H1 (cell line): Measurements from ENCODE around the gene ARRDC1. TPM values are rescaled to one million over a fixed set of nuclear protein-coding genes. Genes with fewer than 3 reads are reported as not detected.

Experiments
- CTCF ChIA-PET: fragments of 300-600 bp; sonication (Branson Sonifier 250); formaldehyde crosslinking; loops from one replicate; lab custom pipeline; 2021; ENCODE audit not compliant: partially characterized antibody; lab: Charles Lee
- POLR2A ChIA-PET: fragments of 300-600 bp; sonication (Branson Sonifier 250); formaldehyde crosslinking; loops from one replicate; lab custom pipeline; 2021; ENCODE audit warnings: inconsistent platforms; ENCODE audit not compliant: partially characterized antibody; lab: Charles Lee
- DNase-seq, 2 experiments: peaks; one replicate each; pipeline versions ENCODE4 v3.0.0 to v3.0.0-alpha.2; 2010 to 2022; ENCODE audit warnings: low spot score in 2 of 2, low read depth in 1 of 2, mixed read lengths in 1 of 2
- FAIRE-seq: peaks from 2 replicates; lab custom pipeline; 2011; peaks lifted over from hg19 to GRCh38; lab: Jason Lieb, UNC
- H2AFZ ChIP-seq: 2 replicates; pipeline ENCODE4 v1.8.1; 2012; ENCODE audit warnings: low read length, inconsistent platforms
- H2AK5ac ChIP-seq: 2 replicates; pipeline ENCODE4 v1.6.1; 2013; ENCODE audit warnings: low read depth, low read length
- H2BK120ac ChIP-seq: replicated peaks from 2 replicates; pipeline ENCODE3; 2013; ENCODE audit warnings: low read depth, low read length, inconsistent platforms
- H2BK12ac ChIP-seq: 2 replicates; pipeline ENCODE4 v1.6.1; 2013; ENCODE audit warnings: low read depth, low read length
- H2BK15ac ChIP-seq: 2 replicates; pipeline ENCODE4 v1.6.1; 2013; ENCODE audit warnings: low read length
- H2BK20ac ChIP-seq: 2 replicates; pipeline ENCODE4 v1.6.1; 2013; ENCODE audit warnings: low read length
- H2BK5ac ChIP-seq: 2 replicates; pipeline ENCODE4 v1.6.1; 2013; ENCODE audit warnings: low read depth, low read length
- H3K14ac ChIP-seq: 2 replicates; pipeline ENCODE4 v1.6.1; 2013; ENCODE audit warnings: inconsistent platforms; ENCODE audit not compliant: insufficient read length
- H3K18ac ChIP-seq: 2 replicates; pipeline ENCODE4 v1.6.1; 2013; ENCODE audit warnings: low read length; ENCODE audit errors: extremely low read depth
- H3K23ac ChIP-seq: 2 replicates; pipeline ENCODE4 v1.6.1; 2013; ENCODE audit warnings: inconsistent platforms; ENCODE audit not compliant: insufficient read length
- H3K23me2 ChIP-seq: 2 replicates; pipeline ENCODE4 v1.6.1; 2013; ENCODE audit warnings: low read depth, low read length
- H3K27ac ChIP-seq: 2 replicates; pipeline ENCODE4 v1.6.1; 2011; ENCODE audit warnings: low read depth, low read length, inconsistent platforms
- H3K27me3 ChIP-seq, 4 experiments: replicated peaks in 1 of 4; 1 replicate in 1 of 4; 2 replicates in 3 of 4; pipeline versions ENCODE4 v1.6.1 to v1.8.1; 2011 to 2013; ENCODE audit warnings: low read length in 3 of 4, mild to moderate bottlenecking in 3 of 4, inconsistent platforms in 2 of 4, mixed read lengths in 2 of 4, moderate library complexity in 1 of 4; ENCODE audit not compliant: control insufficient read depth in 3 of 4, insufficient read depth in 3 of 4; ENCODE audit errors: extremely low read depth in 1 of 4
- H3K36me3 ChIP-seq, 4 experiments: 2 replicates each; pipeline versions ENCODE4 v1.6.1 to v1.8.1; 2011 to 2013; ENCODE audit warnings: mild to moderate bottlenecking in 4 of 4, low read length in 3 of 4, moderate library complexity in 2 of 4, control low read depth in 1 of 4, inconsistent platforms in 1 of 4; ENCODE audit not compliant: insufficient read depth in 4 of 4, control insufficient read depth in 2 of 4
- H3K4ac ChIP-seq: replicated peaks from 2 replicates; pipeline ENCODE3; 2013; ENCODE audit warnings: low read length, low read depth, mixed read lengths, inconsistent platforms; ENCODE audit not compliant: insufficient read length
- H3K4me1 ChIP-seq, 4 experiments: replicated peaks in 1 of 4; 1 replicate in 1 of 4; 2 replicates in 3 of 4; pipeline versions ENCODE4 v1.6.1 to v1.8.1; 2011 to 2013; ENCODE audit warnings: low read length in 3 of 4, inconsistent platforms in 2 of 4, mixed read lengths in 1 of 4; ENCODE audit not compliant: insufficient read depth in 4 of 4, control insufficient read depth in 3 of 4
- H3K4me2 ChIP-seq, 2 experiments: 2 replicates each; pipeline versions ENCODE4 v1.6.1 to v1.8.1; 2011 to 2013; ENCODE audit warnings: low read depth in 2 of 2, low read length in 2 of 2, control low read depth in 1 of 2, inconsistent platforms in 1 of 2, mild to moderate bottlenecking in 1 of 2; ENCODE audit not compliant: insufficient read depth in 1 of 2
- H3K4me3 ChIP-seq, 4 experiments: fragments of 200-600, 300-600 bp in 1 of 4; sonication (generic), shearing (Covaris generic), sonication (Bioruptor Twin) in 1 of 4; 2 replicates each; pipeline versions ENCODE4 v1.5.1 to v1.8.1; 2011 to 2016; ENCODE audit warnings: low read length in 4 of 4, low read depth in 3 of 4, control low read depth in 2 of 4, inconsistent platforms in 2 of 4, mild to moderate bottlenecking in 2 of 4, mixed read lengths in 1 of 4, moderate library complexity in 1 of 4; ENCODE audit not compliant: insufficient read depth in 2 of 4; ENCODE audit errors: extremely low read depth in 1 of 4
- H3K56ac ChIP-seq: replicated peaks from 2 replicates; pipeline ENCODE3; 2013; ENCODE audit warnings: low read depth, mild to moderate bottlenecking, mixed read lengths, low read length, inconsistent platforms; ENCODE audit not compliant: insufficient read length
- H3K79me1 ChIP-seq: 2 replicates; pipeline ENCODE4 v1.6.1; 2013; ENCODE audit warnings: low read depth, low read length, control low read depth
- H3K79me2 ChIP-seq, 2 experiments: 2 replicates each; pipeline versions ENCODE4 v1.6.1 to v1.8.1; 2012 to 2013; ENCODE audit warnings: low read length in 2 of 2, mild to moderate bottlenecking in 2 of 2, inconsistent platforms in 1 of 2; ENCODE audit not compliant: insufficient read depth in 2 of 2, control insufficient read depth in 1 of 2
- H3K9ac ChIP-seq, 4 experiments: replicated peaks in 1 of 4; 1 replicate in 1 of 4; 2 replicates in 3 of 4; pipeline versions ENCODE4 v1.6.1 to v1.8.1; 2011 to 2013; ENCODE audit warnings: low read depth in 3 of 4, low read length in 3 of 4, control low read depth in 2 of 4, mild to moderate bottlenecking in 2 of 4, moderate library complexity in 2 of 4, inconsistent platforms in 1 of 4; ENCODE audit errors: extremely low read depth in 1 of 4
- H3K9me3 ChIP-seq, 2 experiments: 2 replicates each; pipeline versions ENCODE4 v1.6.1 to v1.8.1; 2012 to 2013; ENCODE audit warnings: mild to moderate bottlenecking in 2 of 2, moderate library complexity in 2 of 2, control low read depth in 1 of 2, inconsistent platforms in 1 of 2, low read depth in 1 of 2, low read length in 1 of 2, mixed read lengths in 1 of 2; ENCODE audit not compliant: insufficient read depth in 2 of 2
- H4K20me1 ChIP-seq, 2 experiments: replicated peaks in 1 of 2; 2 replicates each; pipeline versions ENCODE3 to v1.8.1; 2011 to 2013; ENCODE audit warnings: inconsistent platforms in 2 of 2, low read length in 2 of 2, mild to moderate bottlenecking in 1 of 2; ENCODE audit not compliant: insufficient read depth in 2 of 2, control insufficient read depth in 1 of 2
- H4K5ac ChIP-seq: 2 replicates; pipeline ENCODE4 v1.6.1; 2013; ENCODE audit warnings: low read length, low read depth, mixed read lengths, inconsistent platforms; ENCODE audit not compliant: insufficient read length
- H4K8ac ChIP-seq: 2 replicates; pipeline ENCODE4 v1.8.0; 2013; ENCODE audit warnings: mild to moderate bottlenecking, moderate library complexity, low read length, inconsistent platforms; ENCODE audit not compliant: insufficient read depth; ENCODE audit errors: extremely low read depth
- H4K91ac ChIP-seq: replicated peaks from 2 replicates; pipeline ENCODE3; 2013; ENCODE audit warnings: low read length, mixed read lengths, inconsistent platforms; ENCODE audit not compliant: insufficient read length
- CBX8 ChIP-seq: fragments of 300-800, 300-1000 bp; sonication (generic); IDR thresholded peaks from 2 replicates; pipeline ENCODE4 v1.7.1; 2016; ENCODE audit warnings: low read depth, low read length, borderline replicate concordance
- EZH2 ChIP-seq: fragments of 200-600 bp; sonication (generic); IDR thresholded peaks from 2 replicates; pipeline ENCODE4 v1.7.1; 2012; ENCODE audit warnings: low read depth, mild to moderate bottlenecking, moderate library complexity, low read length, inconsistent platforms; ENCODE audit not compliant: severe bottlenecking
- GTF2F1 ChIP-seq: IDR thresholded peaks from 2 replicates; pipeline ENCODE4 v1.6.1; 2012; ENCODE audit warnings: low read depth, low read length, improper control_type of control experiment, borderline replicate concordance
- RAD21 ChIP-seq, 2 experiments: IDR thresholded peaks in 1 of 2; conservative IDR thresholded peaks in 1 of 2; 2 replicates each; pipeline ENCODE4 v1.6.1; 2011; ENCODE audit warnings: low read depth in 2 of 2, low read length in 2 of 2, improper control_type of control experiment in 1 of 2, inconsistent platforms in 1 of 2, mild to moderate bottlenecking in 1 of 2, moderate library complexity in 1 of 2
- RBBP5 ChIP-seq: IDR thresholded peaks from 2 replicates; pipeline ENCODE4 v1.7.1; 2012; ENCODE audit warnings: low read depth, mild to moderate bottlenecking, inconsistent platforms, low read length, moderate library complexity, borderline replicate concordance
- SIX5 ChIP-seq: IDR thresholded peaks from 2 replicates; pipeline ENCODE4 v1.6.1; 2011; ENCODE audit warnings: mild to moderate bottlenecking, low read depth, low read length
- SP2 ChIP-seq: IDR thresholded peaks from 2 replicates; pipeline ENCODE4 v1.6.1; 2012; ENCODE audit warnings: mild to moderate bottlenecking, low read length, inconsistent platforms
- TBP ChIP-seq: IDR thresholded peaks from 2 replicates; pipeline ENCODE4 v1.6.1; 2011; ENCODE audit warnings: low read depth, low read length, improper control_type of control experiment
- TCF12 ChIP-seq: IDR thresholded peaks from 2 replicates; pipeline ENCODE4 v1.6.1; 2011; ENCODE audit warnings: low read depth, mild to moderate bottlenecking, low read length
- WGBS, 2 experiments: shearing (Covaris generic) in 1 of 2; methylation state at CpG; one replicate each; pipeline versions ENCODE4 v1.1.6 to v1.1.7; 2013 to 2015; ENCODE audit warnings: low lambda C conversion rate in 2 of 2, mixed read lengths in 2 of 2, inconsistent platforms in 1 of 2, low coverage in 1 of 2, missing lambda C conversion rate in 1 of 2; ENCODE audit not compliant: insufficient replicate concordance in 2 of 2, insufficient coverage in 1 of 2, insufficient read length in 1 of 2; ENCODE audit errors: extremely low coverage in 1 of 2, missing lambda C conversion rate in 1 of 2; 5-methylcytosine and 5-hydroxymethylcytosine counted together
- polyA plus RNA-seq, 7 experiments: library from polyadenylated mRNA; depleted of rRNA in 3 of 7; stranded (reverse) in 5 of 7; unstranded in 2 of 7; fragments of >200 nt in 5 of 7; fragments of 200-250 nt in 2 of 7; gene quantifications; 1 replicate in 5 of 7; 2 replicates in 1 of 7; 4 replicates in 1 of 7; pipeline versions ENCODE4 v1.2.1 to v1.2.3, GENCODE V29; 2011 to 2013; ENCODE audit warnings: missing spikeins in 2 of 7, mixed read lengths in 2 of 7
- total RNA-seq: library from RNA; stranded (reverse); fragmentation: NEBNext Ultra II Directional; extraction: Animal tissue kit (Norgen Biotek cat#: 25700); gene quantifications from 2 replicates; pipeline ENCODE4 v1.2.1, GENCODE V29; 2021

Gene ARRDC1
- total and polyA plus RNA-seq, 2 of the 8 experiments (the other 6 are each of a cell fraction or from before 2014, with no cell fraction given): 22.0 to 58.4 TPM

GRCh38 chr9:137604345-137605086 is 970 bp upstream of the ARRDC1 start:
- CTCF ChIA-PET: interaction anchor here (0.8 to 1.3 kb wide), 2 partner anchors 13 to 29 kb away, joined by 3 to 4 read pairs; no protein-coding TSS in a partner anchor
- H4K8ac ChIP-seq: peak overlapping the region; percentile 77; the same call in 1 of the 2 replicates
- TF ChIP-seq TCF12: no peak
- no peak for TF ChIP-seq RBBP5
- no peak for TF ChIP-seq SIX5
- no peak for TF ChIP-seq GTF2F1
- no peak for TF ChIP-seq SP2
- no peak for TF ChIP-seq RAD21 (IDR thresholded peaks at IDR 0.05 in 1 of 2, conservative IDR thresholded peaks at IDR 0.05 in 1 of 2; ENCODE audit: low read depth in 2 of 2, low read length in 2 of 2)
- no peak for TF ChIP-seq CBX8
- TF ChIP-seq EZH2: no peak
- TF ChIP-seq TBP: no peak

More at GRCh38 chr9:137604345-137605086, 970 bp upstream of the ARRDC1 start:
- H3K18ac ChIP-seq: no peak overlapping the region
- H3K4me3 ChIP-seq: peak overlapping the region; percentile 10 to 56 (median 28); a peak in 6 of 8 replicates
- H3K4me1 ChIP-seq: peaks cover 0 to 17% (median 8%) of the 10 kb centered on the region in 4 experiments; a peak in 6 of 7 replicates
- H3K9ac ChIP-seq: no peak overlapping the region
- no peak overlapping the region for H3K14ac ChIP-seq
- peaks cover 0 to 7% of the 10 kb centered on the region in 2 experiments; a peak in 1 of 4 replicates for H3K79me2 ChIP-seq
- H4K20me1 ChIP-seq: peaks cover 7 to 16% of the 10 kb centered on the region in 2 experiments
- no peak overlapping the region for H4K91ac ChIP-seq
- H3K36me3 ChIP-seq: no peaks in the 10 kb centered on the region
- no peak overlapping the region for H3K23ac ChIP-seq
- peak overlapping the region; percentile 53 for H3K4ac ChIP-seq
- H3K9me3 ChIP-seq: no peaks in the 10 kb centered on the region
- H2BK15ac ChIP-seq: no peak overlapping the region
- no peak overlapping the region for H2BK20ac ChIP-seq
- H2AK5ac ChIP-seq: no peak overlapping the region
- no peak overlapping the region for H2BK5ac ChIP-seq
- peaks cover 0 to 9% (median 2%) of the 10 kb centered on the region in 4 experiments; a peak in 2 of 7 replicates for H3K27me3 ChIP-seq
- H2BK12ac ChIP-seq: peak overlapping the region; percentile 50; the same call in 1 of the 2 replicates
- DNase-seq (no peak), FAIRE-seq (no peak)
- H2AFZ ChIP-seq: no peak overlapping the region
- 48% methylated on average over 11 of the region's 49 CpGs; no CpG with 5 or more reads in 1 of the 2 experiments for WGBS, 2 experiments
- no peak overlapping the region for H3K56ac ChIP-seq
- peaks cover 4% of the 10 kb centered on the region; the same call in 1 of the 2 replicates for H3K23me2 ChIP-seq
- POLR2A ChIA-PET: interaction anchor here (1.3 to 3.1 kb wide), 3 partner anchors 14 to 364 kb away, joined by 4 to 14 read pairs (median 4); partner anchors contain the start of genes EHMT1 and TUBB4B
- H3K79me1 ChIP-seq: no peaks in the 10 kb centered on the region
- peak overlapping the region; percentile 78 for H2BK120ac ChIP-seq
- peak overlapping the region; percentile 24 to 63 for H3K4me2 ChIP-seq
- H3K27ac ChIP-seq: no peak overlapping the region
- no peak overlapping the region for H4K5ac ChIP-seq
